Transverse colon (tissue), 3 donors: Measurements from ENCODE around the gene CD74.

ENCODE experiments used
- CTCF ChIP-seq, 5 experiments: fragments of 200-600 bp in 3 of 5; fragments of 450-650 bp in 2 of 5; sonication (generic) in 3 of 5; IDR thresholded peaks; 1 replicate in 2 of 5; 2 replicates in 3 of 5; pipeline ENCODE4 v1.5.1; 2016 to 2017; ENCODE audit warnings: antibody characterized with exemption in 5 of 5, inconsistent platforms in 3 of 5, mild to moderate bottlenecking in 2 of 5, moderate library complexity in 1 of 5
- POLR2A ChIP-seq: fragments of 450-650 bp; IDR thresholded peaks from one replicate; pipeline ENCODE4 v1.6.1; 2016; ENCODE audit warnings: antibody characterized with exemption, mild to moderate bottlenecking, moderate library complexity

- TF ChIP-seq CTCF (IDR thresholded peaks at IDR 0.05) (no peak), POLR2A (no peak)
These were observed 2.0 kb downstream of the CD74 start for GRCh38 chr5:150410524-150411244.
